Activated naive CD4-positive, alpha-beta T cell treated with anti-CD3 and anti-CD28 coated beads for 36 hours (primary cell): Measurements from ENCODE around the gene OR2A42. TPM values are rescaled to one million over a fixed set of nuclear protein-coding genes. Genes with fewer than 3 reads are reported as not detected.
"Not testable (repeated sequence)": the region's sequence is repeated elsewhere in the genome, so short reads cannot be mapped to it uniquely, and the experiment has no call there.

ENCODE experiments used
- CTCF ChIA-PET: fragments of 350-600 bp; sonication (Branson Sonifier 250); formaldehyde crosslinking; loops from one replicate; lab custom pipeline; 2021; ENCODE audit warnings: antibody characterized with exemption; lab: Charles Lee
- DNase-seq: peaks from one replicate; pipeline ENCODE4 v3.0.0-alpha.2; 2020
- H3K27ac Mint-ChIP-seq: one replicate; pipeline ENCODE4 v1.8.0; 2021; ENCODE audit warnings: mild to moderate bottlenecking, mixed read lengths
- H3K27me3 Mint-ChIP-seq: one replicate; pipeline ENCODE4 v1.8.0; 2021; ENCODE audit warnings: low read depth, mixed read lengths
- H3K36me3 Mint-ChIP-seq: one replicate; pipeline ENCODE4 v1.8.0; 2021; ENCODE audit warnings: low read depth, mixed read lengths
- H3K4me1 Mint-ChIP-seq: one replicate; pipeline ENCODE4 v1.8.0; 2021; ENCODE audit warnings: low read depth, mixed read lengths
- H3K4me3 Mint-ChIP-seq: one replicate; pipeline ENCODE4 v1.8.0; 2021; ENCODE audit warnings: mild to moderate bottlenecking, moderate library complexity, mixed read lengths
- H3K9me3 Mint-ChIP-seq: one replicate; pipeline ENCODE4 v1.8.0; 2021; ENCODE audit warnings: mixed read lengths
- intact Hi-C: fragments of 100-400 bp; cut with micrococcal nuclease; formaldehyde crosslinking; loops from one replicate; pipeline ENCODE4 v1.15.1; 2023
- total RNA-seq, 2 experiments: library from RNA; stranded (reverse); gene quantifications; one replicate each; pipeline ENCODE4 v1.2.3, GENCODE V29; 2021

OR2A42 gene
- total RNA-seq, 2 experiments from 2014 or later = not detected

GRCh38 chr7:144252307-144252706 is 12.9 kb upstream of the OR2A42 start:
- H3K36me3 Mint-ChIP-seq, H3K27ac Mint-ChIP-seq, H3K4me1 Mint-ChIP-seq, intact Hi-C loops, H3K27me3 Mint-ChIP-seq, H3K4me3 Mint-ChIP-seq, CTCF ChIA-PET, DNase-seq, H3K9me3 Mint-ChIP-seq: not testable (repeated sequence)

- H3K4me3 Mint-ChIP-seq, H3K9me3 Mint-ChIP-seq, H3K36me3 Mint-ChIP-seq, H3K27me3 Mint-ChIP-seq, H3K4me1 Mint-ChIP-seq, CTCF ChIA-PET, intact Hi-C loops, DNase-seq, H3K27ac Mint-ChIP-seq: not testable (repeated sequence)
Observed at GRCh38 chr7:144247674-144248330, 8.4 kb upstream of the OR2A42 start.

- H3K9me3 Mint-ChIP-seq, H3K27ac Mint-ChIP-seq, H3K4me3 Mint-ChIP-seq, intact Hi-C loops, DNase-seq, CTCF ChIA-PET, H3K27me3 Mint-ChIP-seq, H3K4me1 Mint-ChIP-seq, H3K36me3 Mint-ChIP-seq: not testable (repeated sequence)
Observed at GRCh38 chr7:144246967-144247366, 7.6 kb upstream of the OR2A42 start.

- intact Hi-C loops, H3K36me3 Mint-ChIP-seq, H3K27me3 Mint-ChIP-seq, CTCF ChIA-PET, H3K27ac Mint-ChIP-seq, H3K4me1 Mint-ChIP-seq, H3K9me3 Mint-ChIP-seq, H3K4me3 Mint-ChIP-seq, DNase-seq: not testable (repeated sequence)
Observed at GRCh38 chr7:144245372-144245771, 6.0 kb upstream of the OR2A42 start.

- H3K27ac Mint-ChIP-seq, CTCF ChIA-PET, H3K27me3 Mint-ChIP-seq, intact Hi-C loops, H3K36me3 Mint-ChIP-seq, DNase-seq, H3K4me3 Mint-ChIP-seq, H3K4me1 Mint-ChIP-seq, H3K9me3 Mint-ChIP-seq: not testable (repeated sequence)
Observed at GRCh38 chr7:144238530-144239082, 799 bp downstream of the OR2A42 start.

- H3K4me3 Mint-ChIP-seq, H3K27me3 Mint-ChIP-seq, intact Hi-C loops, H3K4me1 Mint-ChIP-seq, H3K9me3 Mint-ChIP-seq, CTCF ChIA-PET, DNase-seq, H3K27ac Mint-ChIP-seq, H3K36me3 Mint-ChIP-seq: not testable (repeated sequence)
Observed at GRCh38 chr7:144233039-144233438, 6.4 kb downstream of the OR2A42 start.

- H3K4me1 Mint-ChIP-seq, H3K4me3 Mint-ChIP-seq, H3K9me3 Mint-ChIP-seq, DNase-seq, H3K27ac Mint-ChIP-seq, H3K27me3 Mint-ChIP-seq, H3K36me3 Mint-ChIP-seq, intact Hi-C loops, CTCF ChIA-PET: not testable (repeated sequence)
Observed at GRCh38 chr7:144231027-144231426, 8.4 kb downstream of the OR2A42 start.

GRCh38 chr7:144228810-144229209 is 10.6 kb downstream of the OR2A42 start:
- intact Hi-C loops, H3K9me3 Mint-ChIP-seq, H3K36me3 Mint-ChIP-seq, H3K27ac Mint-ChIP-seq, H3K4me1 Mint-ChIP-seq, DNase-seq, H3K4me3 Mint-ChIP-seq, CTCF ChIA-PET, H3K27me3 Mint-ChIP-seq: not testable (repeated sequence)

GRCh38 chr7:144226866-144227265 is 12.5 kb downstream of the OR2A42 start:
- H3K4me3 Mint-ChIP-seq, H3K4me1 Mint-ChIP-seq, CTCF ChIA-PET, DNase-seq, H3K36me3 Mint-ChIP-seq, H3K9me3 Mint-ChIP-seq, intact Hi-C loops, H3K27me3 Mint-ChIP-seq, H3K27ac Mint-ChIP-seq: not testable (repeated sequence)

- H3K36me3 Mint-ChIP-seq, DNase-seq, H3K4me3 Mint-ChIP-seq, intact Hi-C loops, H3K9me3 Mint-ChIP-seq, H3K4me1 Mint-ChIP-seq, CTCF ChIA-PET, H3K27me3 Mint-ChIP-seq, H3K27ac Mint-ChIP-seq: not testable (repeated sequence)
Observed at GRCh38 chr7:144223675-144224074, 15.7 kb downstream of the OR2A42 start.

- H3K9me3 Mint-ChIP-seq, intact Hi-C loops, H3K27ac Mint-ChIP-seq, H3K36me3 Mint-ChIP-seq, CTCF ChIA-PET, DNase-seq, H3K4me3 Mint-ChIP-seq, H3K4me1 Mint-ChIP-seq, H3K27me3 Mint-ChIP-seq: not testable (repeated sequence)
Observed at GRCh38 chr7:144220531-144220930, 18.9 kb downstream of the OR2A42 start.

- H3K27ac Mint-ChIP-seq, H3K27me3 Mint-ChIP-seq, H3K9me3 Mint-ChIP-seq, H3K4me3 Mint-ChIP-seq, H3K4me1 Mint-ChIP-seq, H3K36me3 Mint-ChIP-seq, intact Hi-C loops, DNase-seq, CTCF ChIA-PET: not testable (repeated sequence)
Observed at GRCh38 chr7:144219149-144219548, 20.3 kb downstream of the OR2A42 start.

GRCh38 chr7:144218581-144218980 is 20.8 kb downstream of the OR2A42 start:
- H3K4me3 Mint-ChIP-seq, H3K27ac Mint-ChIP-seq, H3K9me3 Mint-ChIP-seq, H3K4me1 Mint-ChIP-seq, intact Hi-C loops, H3K36me3 Mint-ChIP-seq, H3K27me3 Mint-ChIP-seq, DNase-seq, CTCF ChIA-PET: not testable (repeated sequence)
